Transverse colon (tissue), 4 donors: ENCODE data around the gene IP6K3. TPM values are rescaled to one million over a fixed set of nuclear protein-coding genes. Genes with fewer than 3 reads are reported as not detected.

ENCODE experiments used
- DNase-seq: peaks from one replicate; pipeline ENCODE4 v3.0.0-alpha.2; 2019
- H3K27ac ChIP-seq, 4 donors: fragments of 200-600 bp; sonication (generic); 2 replicates each; pipeline ENCODE4 v1.5.1; 2016 to 2018; ENCODE audit warnings: inconsistent platforms in 4 of 4
- H3K27me3 ChIP-seq: fragments of 200-600 bp; sonication (generic); 2 replicates; pipeline ENCODE4 v1.5.1; 2017; ENCODE audit warnings: inconsistent platforms
- H3K36me3 ChIP-seq, 4 donors: fragments of 200-600 bp; sonication (generic); 2 replicates each; pipeline ENCODE4 v1.5.1; 2017 to 2019; ENCODE audit warnings: inconsistent platforms in 4 of 4
- H3K4me1 ChIP-seq, 4 donors: fragments of 200-600 bp; sonication (generic); 2 replicates each; pipeline ENCODE4 v1.5.1; 2017 to 2020; ENCODE audit warnings: inconsistent platforms in 4 of 4
- H3K4me3 ChIP-seq, 4 donors: fragments of 200-600 bp; sonication (generic); 1 replicate in 1 of 4; 2 replicates in 3 of 4; pipeline versions ENCODE4 v1.5.1 to v1.6.1; 2017 to 2019; ENCODE audit warnings: inconsistent platforms in 4 of 4
- H3K9me3 ChIP-seq, 2 donors: fragments of 200-600 bp; sonication (generic); 2 replicates each; pipeline ENCODE4 v1.5.1; 2017 to 2019; ENCODE audit warnings: inconsistent platforms in 2 of 2
- CTCF ChIP-seq, 5 experiments: fragments of 200-600 bp in 3 of 5; fragments of 450-650 bp in 2 of 5; sonication (generic) in 3 of 5; IDR thresholded peaks; 1 replicate in 2 of 5; 2 replicates in 3 of 5; pipeline ENCODE4 v1.5.1; 2016 to 2017; ENCODE audit warnings: antibody characterized with exemption in 5 of 5, inconsistent platforms in 3 of 5, mild to moderate bottlenecking in 2 of 5, moderate library complexity in 1 of 5
- EP300 ChIP-seq: sonication (generic); formaldehyde crosslinking; IDR thresholded peaks from one replicate; pipeline ENCODE4 v1.6.1; 2017; ENCODE audit warnings: antibody characterized with exemption, low read depth
- POLR2A ChIP-seq: fragments of 450-650 bp; IDR thresholded peaks from one replicate; pipeline ENCODE4 v1.6.1; 2016; ENCODE audit warnings: antibody characterized with exemption, mild to moderate bottlenecking, moderate library complexity
- POLR2AphosphoS5 ChIP-seq, 3 donors: sonication (generic); formaldehyde crosslinking; IDR thresholded peaks; one replicate each; pipeline ENCODE4 v1.6.1; 2016; ENCODE audit warnings: antibody characterized with exemption in 3 of 3
- WGBS, 2 donors: methylation state at CpG; one replicate each; pipeline ENCODE4 v1.1.5; 2018; ENCODE audit warnings: low coverage in 1 of 2; 5-methylcytosine and 5-hydroxymethylcytosine counted together
- in situ Hi-C, 4 donors: fragments of 200-750 bp; cut with MboI; loops; one replicate each; pipeline versions ENCODE4 v1.15.0 to v1.15.1; 2017; ENCODE audit warnings: low sequenced_read_pairs in 3 of 4, low pct_ligation_motif_present in 1 of 4, low pct_unique_long_range_greater_than_20kb in 1 of 4
- intact Hi-C: fragments of 100-400 bp; cut with DNase I; formaldehyde crosslinking; loops from one replicate; pipeline ENCODE4 v1.15.1; 2023; ENCODE audit warnings: low total_unique reads
- total RNA-seq, 4 donors: library from RNA; depleted of rRNA; stranded (reverse); fragments of >200 nt; gene quantifications; one replicate each; pipeline ENCODE4 v1.1.0, GENCODE V29; 2016

Gene IP6K3
- total RNA-seq, 4 donors from 2014 or later, result 1.00 to 2.9 (median 1.9) TPM; not detected in 1

- no peak overlapping the region for H3K27ac ChIP-seq
- TF ChIP-seq CTCF (IDR thresholded peaks at IDR 0.05) (no peak), POLR2AphosphoS5 (IDR thresholded peaks at IDR 0.05) (no peak), EP300 (no peak), POLR2A (no peak)
Observed at GRCh38 chr6:33726696-33727095, 20.0 kb downstream of the IP6K3 start.

GRCh38 chr6:33725891-33726673 is 20.6 kb downstream of the IP6K3 start:
- 75 to 91% methylated on average over 2 to 7 of the region's 7 CpGs for WGBS, 2 donors
- intact Hi-C loops (no loop called here), in situ Hi-C loops (no loop called here)

More at GRCh38 chr6:33726696-33727095, 20.0 kb downstream of the IP6K3 start:
- Histone ChIP-seq H3K4me1 (no peaks in the 10 kb centered on the region), H3K36me3 (no peaks in the 10 kb centered on the region), H3K27me3 (no peaks in the 10 kb centered on the region), H3K4me3 (no peak overlapping the region), H3K9me3 (no peaks in the 10 kb centered on the region)
- WGBS, 2 donors, result 80 to 87% methylated on average over 1 to 15 of the region's 15 CpGs
- intact Hi-C loops (no loop called here), in situ Hi-C loops (no loop called here)
- DNase-seq, result no peak

GRCh38 chr6:33725222-33725621 is 21.5 kb downstream of the IP6K3 start:
- 89 to 94% methylated on average over 9 to 14 of the region's 14 CpGs for WGBS, 2 donors
- Histone ChIP-seq H3K27ac (no peak overlapping the region), H3K27me3 (no peaks in the 10 kb centered on the region), H3K9me3 (no peaks in the 10 kb centered on the region), H3K36me3 (no peaks in the 10 kb centered on the region), H3K4me3 (no peak overlapping the region), H3K4me1 (no peaks in the 10 kb centered on the region)
- no peak for DNase-seq
- intact Hi-C loops (no loop called here), in situ Hi-C loops (no loop called here)
- no peak for TF ChIP-seq CTCF (IDR thresholded peaks at IDR 0.05)
- TF ChIP-seq POLR2AphosphoS5 (IDR thresholded peaks at IDR 0.05), result no peak
- TF ChIP-seq POLR2A, result no peak
- no peak for TF ChIP-seq EP300

More at GRCh38 chr6:33725891-33726673, 20.6 kb downstream of the IP6K3 start:
- Histone ChIP-seq H3K9me3 (no peaks in the 10 kb centered on the region), H3K4me1 (no peaks in the 10 kb centered on the region), H3K4me3 (no peak overlapping the region), H3K36me3 (no peaks in the 10 kb centered on the region), H3K27me3 (no peaks in the 10 kb centered on the region), H3K27ac (no peak overlapping the region)
- DNase-seq, result no peak
- TF ChIP-seq POLR2AphosphoS5 (IDR thresholded peaks at IDR 0.05) (no peak), CTCF (IDR thresholded peaks at IDR 0.05) (no peak), POLR2A (no peak), EP300 (no peak)

- H3K36me3 ChIP-seq, result no peaks in the 10 kb centered on the region
- H3K9me3 ChIP-seq, result no peaks in the 10 kb centered on the region
- TF ChIP-seq POLR2AphosphoS5 (IDR thresholded peaks at IDR 0.05) (no peak), POLR2A (no peak)
- DNase-seq, result no peak
- no peaks in the 10 kb centered on the region for H3K27me3 ChIP-seq
- H3K4me1 ChIP-seq, result no peaks in the 10 kb centered on the region
- in situ Hi-C loops (no loop called here), intact Hi-C loops (no loop called here)
- 62 to 63% methylated on average over 10 to 13 of the region's 13 CpGs for WGBS, 2 donors
- no peak overlapping the region for H3K27ac ChIP-seq
- H3K4me3 ChIP-seq, result no peak overlapping the region
Observed at GRCh38 chr6:33724102-33725023, 22.3 kb downstream of the IP6K3 start.
